HepG2 (cell line): Measurements from ENCODE around the gene CABP4. TPM values are rescaled to one million over a fixed set of nuclear protein-coding genes. Genes with fewer than 3 reads are reported as not detected.
A peak's percentile ranks its signal among the peaks of the same experiment; 100 is the strongest.

ENCODE experiments used
- ATAC-seq: fragments of 200-7000 bp; cut with Tn5 transposase; 3 replicates; pipeline ENCODE4 v1.9.1; 2020; ENCODE audit warnings: mild to moderate bottlenecking, moderate library complexity
- BruUV-seq: library from RNA; stranded (reverse); fragments of 400-500 nt; replicated peaks from 2 replicates; lab custom pipeline; 2021; lab: Mats Ljungman, UMichigan
- CTCF ChIA-PET: fragments of 300-600 bp; formaldehyde crosslinking; extraction: SDS; loops from one replicate; lab custom pipeline; 2021; ENCODE audit warnings: low total read pairs, inconsistent platforms, low intra/inter-chr PET ratio; lab: Yijun Ruan, JAX
- POLR2A ChIA-PET: fragments of 350-600 bp; sonication (Branson Sonifier 250); formaldehyde crosslinking; loops from one replicate; lab custom pipeline; 2020; ENCODE audit warnings: antibody characterized with exemption, inconsistent platforms; lab: Yijun Ruan, JAX
- DNase-seq: peaks from one replicate; pipeline ENCODE4 v3.0.0-alpha.2; 2015; ENCODE audit warnings: low spot score
- FAIRE-seq: peaks from 3 replicates; lab custom pipeline; 2011; peaks lifted over from hg19 to GRCh38; lab: Jason Lieb, UNC
- H2AFZ ChIP-seq: one replicate; pipeline ENCODE4 v1.6.1; 2011; ENCODE audit warnings: low read length, inconsistent platforms
- H3K27ac ChIP-seq: fragments of 300-600 bp; 3 replicates; pipeline ENCODE4 v1.8.0; 2011; ENCODE audit warnings: mixed run types, mild to moderate bottlenecking, mixed read lengths, low read length, inconsistent platforms; ENCODE audit not compliant: insufficient read depth; ENCODE audit errors: extremely low read length
- H3K27me3 ChIP-seq, 2 experiments: fragments of 200-600 bp in 1 of 2; 2 replicates in 1 of 2; 3 replicates in 1 of 2; pipeline versions ENCODE4 v1.6.0 to v1.8.0; 2011; ENCODE audit warnings: low read length in 2 of 2, mild to moderate bottlenecking in 2 of 2, moderate library complexity in 2 of 2, inconsistent platforms in 1 of 2; ENCODE audit not compliant: insufficient read depth in 2 of 2, control insufficient read depth in 1 of 2
- H3K36me3 ChIP-seq, 2 experiments: fragments of 200-600 bp in 1 of 2; replicated peaks in 1 of 2; 2 replicates in 1 of 2; 3 replicates in 1 of 2; pipeline versions ENCODE4 v1.5.1 to v1.8.0; 2011; ENCODE audit warnings: low read length in 2 of 2, inconsistent platforms in 1 of 2; ENCODE audit not compliant: insufficient read depth in 2 of 2, control insufficient read depth in 1 of 2
- H3K4me1 ChIP-seq: 2 replicates; pipeline ENCODE4 v1.5.1; 2012; ENCODE audit warnings: low read length, inconsistent platforms; ENCODE audit not compliant: insufficient read depth
- H3K4me2 ChIP-seq: 2 replicates; pipeline ENCODE4 v1.6.0; 2011; ENCODE audit warnings: low read depth, low read length, inconsistent platforms
- H3K4me3 ChIP-seq, 3 experiments: fragments of 200-600 bp in 1 of 3; sonication (generic), shearing (Covaris generic) in 1 of 3; replicated peaks in 1 of 3; 2 replicates each; pipeline ENCODE4 v1.5.1; 2011 to 2016; ENCODE audit warnings: low read length in 3 of 3, inconsistent platforms in 2 of 3, low read depth in 2 of 3, mild to moderate bottlenecking in 2 of 3, control low read depth in 1 of 3, mixed read lengths in 1 of 3; ENCODE audit not compliant: insufficient read depth in 1 of 3
- H3K79me2 ChIP-seq: one replicate; pipeline ENCODE4 v1.6.1; 2011; ENCODE audit warnings: low read length, inconsistent platforms; ENCODE audit not compliant: insufficient read depth
- H3K9ac ChIP-seq: 2 replicates; pipeline ENCODE4 v1.6.0; 2011; ENCODE audit warnings: mild to moderate bottlenecking, low read depth, low read length, inconsistent platforms; ENCODE audit not compliant: insufficient read depth
- H3K9me3 ChIP-seq: 2 replicates; pipeline ENCODE4 v1.5.1; 2012; ENCODE audit warnings: mild to moderate bottlenecking, low read length
- H4K20me1 ChIP-seq: 2 replicates; pipeline ENCODE4 v1.6.0; 2011; ENCODE audit warnings: inconsistent platforms, mild to moderate bottlenecking, low read length, moderate library complexity; ENCODE audit not compliant: insufficient read depth
- AGO2 ChIP-seq: fragments of 200-400 bp; formaldehyde crosslinking; optimal IDR thresholded peaks from 2 replicates; pipeline ENCODE3; 2017; ENCODE audit warnings: mild to moderate bottlenecking, low read depth, low read length, moderate library complexity
- ATF7-NPFF ChIP-seq: sonication (generic); formaldehyde crosslinking; IDR thresholded peaks from 2 replicates; pipeline ENCODE4 v1.8.1; 2023; ENCODE audit warnings: mild to moderate bottlenecking, low read depth, missing genetic modification reagents, moderate library complexity
- CBX2 ChIP-seq, 2 experiments: fragments of 200-600 bp in 1 of 2; sonication (generic); formaldehyde crosslinking in 1 of 2; IDR thresholded peaks; 2 replicates each; pipeline versions ENCODE4 v1.7.0 to v1.8.1; 2018 to 2022; ENCODE audit warnings: low read depth in 2 of 2, low read length in 1 of 2, mild to moderate bottlenecking in 1 of 2, missing genetic modification reagents in 1 of 2
- HOXA5 ChIP-seq: sonication (generic); formaldehyde crosslinking; IDR thresholded peaks from 2 replicates; pipeline ENCODE4 v1.4.0; 2020; ENCODE audit warnings: missing genetic modification reagents
- IKZF4 ChIP-seq: sonication (generic); formaldehyde crosslinking; IDR thresholded peaks from 2 replicates; pipeline ENCODE4 v1.5.1; 2020; ENCODE audit warnings: borderline replicate concordance, mild to moderate bottlenecking, low read depth, missing genetic modification reagents; ENCODE audit errors: not compliant biosample characterization
- ISX ChIP-seq: sonication (generic); formaldehyde crosslinking; conservative IDR thresholded peaks from 2 replicates; pipeline ENCODE4 v1.5.0; 2020; ENCODE audit warnings: missing genetic modification reagents
- KLF13 ChIP-seq: sonication (generic); formaldehyde crosslinking; IDR thresholded peaks from 2 replicates; pipeline ENCODE4 v1.4.0; 2020; ENCODE audit warnings: mild to moderate bottlenecking, missing genetic modification reagents
- NR2F6 ChIP-seq, 2 experiments: IDR thresholded peaks; 2 replicates each; pipeline ENCODE4 v1.6.1; 2016; ENCODE audit warnings: antibody characterized with exemption in 1 of 2, mild to moderate bottlenecking in 1 of 2
- PRMT3 ChIP-seq: sonication (generic); formaldehyde crosslinking; IDR thresholded peaks from 2 replicates; pipeline ENCODE4 v1.8.1; 2022; ENCODE audit warnings: low read depth, mild to moderate bottlenecking, moderate library complexity, missing genetic modification reagents, borderline replicate concordance
- RXRA ChIP-seq: sonication (generic); formaldehyde crosslinking; IDR thresholded peaks from 2 replicates; pipeline ENCODE4 v1.5.1; 2020; ENCODE audit warnings: missing genetic modification reagents
- SP4 ChIP-seq: sonication (generic); formaldehyde crosslinking; IDR thresholded peaks from 2 replicates; pipeline ENCODE4 v1.8.1; 2023; ENCODE audit warnings: mild to moderate bottlenecking, missing genetic modification reagents
- THYN1 ChIP-seq: sonication (generic); formaldehyde crosslinking; IDR thresholded peaks from 2 replicates; pipeline ENCODE4 v1.8.1; 2023; ENCODE audit warnings: low read depth, mild to moderate bottlenecking, moderate library complexity, missing genetic modification reagents, borderline replicate concordance
- ZBTB38 ChIP-seq: sonication (generic); formaldehyde crosslinking; IDR thresholded peaks from 2 replicates; pipeline ENCODE4 v1.5.1; 2020; ENCODE audit warnings: mild to moderate bottlenecking, missing genetic modification reagents
- ZNF839 ChIP-seq: sonication (generic); formaldehyde crosslinking; IDR thresholded peaks from 2 replicates; pipeline ENCODE4 v1.4.0; 2020; ENCODE audit warnings: missing genetic modification reagents, mild to moderate bottlenecking, borderline replicate concordance
- ZSCAN20 ChIP-seq: sonication (generic); formaldehyde crosslinking; IDR thresholded peaks from 2 replicates; pipeline ENCODE4 v1.4.0; 2020; ENCODE audit warnings: missing genetic modification reagents, mild to moderate bottlenecking, borderline replicate concordance
- WGBS: methylation state at CpG from one replicate; pipeline ENCODE4 v1.1.6; 2017; ENCODE audit warnings: low lambda C conversion rate; 5-methylcytosine and 5-hydroxymethylcytosine counted together
- in situ Hi-C: cut with HindIII; loops from 2 replicates; pipeline ENCODE4 v1.10.0; 2017; ENCODE audit warnings: low pct_unique_long_range_greater_than_20kb; ENCODE audit not compliant: extremely low pct_ligation_motif_present
- intact Hi-C: fragments of 100-400 bp; cut with micrococcal nuclease; formaldehyde crosslinking; loops from one replicate; pipeline ENCODE4 v1.10.0; 2022; ENCODE audit not compliant: unreplicated experiment
- polyA plus RNA-seq, 8 experiments: library from polyadenylated mRNA; depleted of rRNA in 3 of 8; stranded (reverse) in 7 of 8; unstranded in 1 of 8; fragments of >200 nt; fragmentation: Illumina TruSeq in 4 of 8; extraction: Trizol in 4 of 8; gene quantifications; 2 replicates each; pipeline versions ENCODE4 v1.2.1 to v1.2.3, GENCODE V29; 2011 to 2016; ENCODE audit warnings: low read depth in 4 of 8, missing spikeins in 1 of 8, mixed read lengths in 1 of 8; ENCODE audit not compliant: insufficient read depth in 1 of 8
- total RNA-seq, 5 experiments: library from RNA; depleted of rRNA; stranded (reverse); fragments of >200 nt; fragmentation: Illumina TruSeq; extraction: Trizol; gene quantifications; 2 replicates each; pipeline ENCODE4 v1.2.3, GENCODE V29; 2016; ENCODE audit warnings: low read depth in 1 of 5
- TF ChIP-seq, protein P1 (sequence below): sonication (generic); formaldehyde crosslinking; IDR thresholded peaks from 2 replicates; pipeline ENCODE4 v1.5.0; 2020; ENCODE audit warnings: mild to moderate bottlenecking, missing genetic modification reagents
- TF ChIP-seq, protein P2 (sequence below): sonication (generic); formaldehyde crosslinking; IDR thresholded peaks from 2 replicates; pipeline ENCODE4 v1.8.1; 2023; ENCODE audit warnings: mild to moderate bottlenecking, missing genetic modification reagents

The CABP4 gene
- total and polyA plus RNA-seq, 2 of the 13 experiments (the other 11 are each of a cell fraction or from before 2014, with no cell fraction given), result not detected

DNA sequence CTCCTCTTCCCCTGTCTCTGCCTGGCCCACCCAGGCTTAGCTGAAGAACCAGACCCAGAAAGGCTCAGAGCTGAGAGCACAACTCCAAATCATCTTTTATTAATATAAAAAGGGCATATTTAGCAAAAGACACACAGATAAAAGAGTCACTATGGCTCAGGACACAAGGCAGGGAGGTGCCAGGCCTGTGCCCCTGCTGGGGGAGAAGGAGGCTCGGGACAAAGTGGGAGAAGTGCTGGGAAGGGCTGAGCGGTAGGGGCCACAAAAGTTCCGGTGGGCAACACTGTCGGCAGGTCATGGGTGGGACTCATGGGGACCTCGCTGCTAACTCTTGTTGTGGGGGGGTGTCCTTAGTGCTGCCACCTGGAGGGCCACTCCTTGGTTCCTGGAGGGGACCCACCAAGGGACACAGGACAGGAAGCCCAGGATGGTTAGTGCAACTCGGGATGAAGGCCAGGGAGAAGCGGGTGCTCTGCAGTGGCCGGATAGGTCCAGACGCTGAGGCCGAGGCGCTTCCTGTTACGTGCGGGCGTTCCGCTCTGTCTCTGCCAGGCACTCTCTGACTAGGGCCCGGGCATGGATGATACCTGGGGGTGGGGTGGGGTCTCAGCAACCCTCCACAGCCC is 51.4 kb downstream of the CABP4 start (continued):
- TF ChIP-seq, protein P1, sequence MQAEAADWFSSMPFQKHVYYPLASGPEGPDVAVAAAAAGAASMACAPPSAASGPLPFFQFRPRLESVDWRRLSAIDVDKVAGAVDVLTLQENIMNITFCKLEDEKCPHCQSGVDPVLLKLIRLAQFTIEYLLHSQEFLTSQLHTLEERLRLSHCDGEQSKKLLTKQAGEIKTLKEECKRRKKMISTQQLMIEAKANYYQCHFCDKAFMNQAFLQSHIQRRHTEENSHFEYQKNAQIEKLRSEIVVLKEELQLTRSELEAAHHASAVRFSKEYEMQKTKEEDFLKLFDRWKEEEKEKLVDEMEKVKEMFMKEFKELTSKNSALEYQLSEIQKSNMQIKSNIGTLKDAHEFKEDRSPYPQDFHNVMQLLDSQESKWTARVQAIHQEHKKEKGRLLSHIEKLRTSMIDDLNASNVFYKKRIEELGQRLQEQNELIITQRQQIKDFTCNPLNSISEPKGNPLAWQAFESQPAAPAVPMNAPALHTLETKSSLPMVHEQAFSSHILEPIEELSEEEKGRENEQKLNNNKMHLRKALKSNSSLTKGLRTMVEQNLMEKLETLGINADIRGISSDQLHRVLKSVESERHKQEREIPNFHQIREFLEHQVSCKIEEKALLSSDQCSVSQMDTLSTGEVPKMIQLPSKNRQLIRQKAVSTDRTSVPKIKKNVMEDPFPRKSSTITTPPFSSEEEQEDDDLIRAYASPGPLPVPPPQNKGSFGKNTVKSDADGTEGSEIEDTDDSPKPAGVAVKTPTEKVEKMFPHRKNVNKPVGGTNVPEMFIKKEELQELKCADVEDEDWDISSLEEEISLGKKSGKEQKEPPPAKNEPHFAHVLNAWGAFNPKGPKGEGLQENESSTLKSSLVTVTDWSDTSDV (CRISPR knock-in tag), result 0 out of 2 replicates have a peak, but pooled peaks have one; percentile 21

DNA sequence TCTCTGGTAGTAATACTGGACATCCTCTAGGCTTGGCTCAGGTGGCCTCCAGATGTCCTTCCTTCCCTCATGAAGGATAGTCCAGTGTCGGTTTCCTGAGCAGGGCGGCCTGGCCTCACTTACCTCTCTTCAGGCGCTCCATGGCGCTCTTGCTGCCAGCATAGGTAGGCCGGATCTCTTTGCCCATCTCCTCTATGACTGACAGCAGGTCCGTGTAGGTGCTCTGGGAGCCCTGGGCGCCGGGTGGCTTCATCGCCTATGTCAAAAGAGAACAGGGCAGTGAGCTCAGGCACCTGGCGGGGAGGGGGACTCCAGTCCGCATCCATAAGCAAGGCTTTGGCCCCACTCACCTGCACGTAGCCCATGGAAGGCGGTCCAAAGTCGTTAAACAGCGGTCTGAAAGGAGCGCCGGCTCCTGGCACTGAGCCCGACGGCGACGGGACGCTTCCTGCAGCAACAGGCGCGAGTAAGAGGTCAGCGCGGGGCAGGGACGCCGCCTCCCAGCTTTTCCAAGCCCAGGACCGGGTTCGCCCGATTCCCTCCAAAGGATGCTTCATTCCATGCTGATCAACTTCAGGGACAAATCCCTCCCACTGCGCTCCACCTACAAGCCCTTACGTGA is 52.2 kb downstream of the CABP4 start:
- TSS peak; percentile 84 for BruUV-seq
- in situ Hi-C loops, result loop anchor here (5.0 kb wide), 1 partner anchor 105 kb away; the partner anchor contains the start of genes PPP1CA and TBC1D10C
- ChIA-PET POLR2A (interaction anchor here (0.8 kb wide), 1 partner anchor 115 kb away, joined by 3 read pairs; the partner anchor contains the start of gene RAD9A), CTCF (no interaction called here)
- 39% methylated on average over 10 of the region's 33 CpGs for WGBS
- Histone ChIP-seq H3K27ac (peak overlapping the region; percentile 73), H3K4me3 (peak overlapping the region; percentile 60 to 93 (median 91)), H4K20me1 (no peaks in the 10 kb centered on the region), H3K9ac (peak overlapping the region; percentile 73), H3K4me1 (peaks cover 56% of the 10 kb centered on the region), H3K27me3 (no peaks in the 10 kb centered on the region), H3K79me2 (peaks cover 10% of the 10 kb centered on the region), H3K9me3 (no peaks in the 10 kb centered on the region), H3K36me3 (no peaks in the 10 kb centered on the region), H2AFZ (no peak overlapping the region), H3K4me2 (peak overlapping the region; percentile 95)
- ATAC-seq (no peak; the same call in 1 of the 3 replicates), FAIRE-seq (no peak), DNase-seq (no peak)
- intact Hi-C loops, result no loop called here
- TF ChIP-seq ZBTB38 (CRISPR knock-in tag), result 0 out of 2 replicates have a peak, but pooled peaks have one; percentile 12
- 0 out of 2 replicates have a peak, but pooled peaks have one; percentile 61 for TF ChIP-seq PRMT3 (CRISPR knock-in tag)
- TF ChIP-seq ISX (CRISPR knock-in tag), result no peak
- TF ChIP-seq SP4 (CRISPR knock-in tag), result no peak
- TF ChIP-seq NR2F6 (IDR thresholded peaks at IDR 0.05), result no peak
- 0 out of 2 replicates have a peak, but pooled peaks have one; percentile 11 for TF ChIP-seq NR2F6 (CRISPR knock-in tag; IDR thresholded peaks at IDR 0.05)
- TF ChIP-seq IKZF4 (CRISPR knock-in tag), result peak; percentile 30
- peak; percentile 47 for TF ChIP-seq AGO2
- TF ChIP-seq KLF13 (CRISPR knock-in tag), result 0 out of 2 replicates have a peak, but pooled peaks have one; percentile 86
- no peak for TF ChIP-seq ZSCAN20 (CRISPR knock-in tag)
- no peak for TF ChIP-seq THYN1
- TF ChIP-seq ZNF839 (CRISPR knock-in tag), result peak; percentile 75; the same call in 1 of the 2 replicates
- TF ChIP-seq HOXA5 (CRISPR knock-in tag), result 0 out of 2 replicates have a peak, but pooled peaks have one; percentile 15
- TF ChIP-seq ATF7-NPFF (CRISPR knock-in tag), result 0 out of 2 replicates have a peak, but pooled peaks have one; percentile 34
- TF ChIP-seq RXRA (CRISPR knock-in tag), result peak; percentile 57; the same call in 1 of the 2 replicates
- TF ChIP-seq, protein P2, sequence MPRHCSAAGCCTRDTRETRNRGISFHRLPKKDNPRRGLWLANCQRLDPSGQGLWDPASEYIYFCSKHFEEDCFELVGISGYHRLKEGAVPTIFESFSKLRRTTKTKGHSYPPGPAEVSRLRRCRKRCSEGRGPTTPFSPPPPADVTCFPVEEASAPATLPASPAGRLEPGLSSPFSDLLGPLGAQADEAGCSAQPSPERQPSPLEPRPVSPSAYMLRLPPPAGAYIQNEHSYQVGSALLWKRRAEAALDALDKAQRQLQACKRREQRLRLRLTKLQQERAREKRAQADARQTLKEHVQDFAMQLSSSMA (CRISPR knock-in tag), result 0 out of 2 replicates have a peak, but pooled peaks have one; percentile 33
- no peak for TF ChIP-seq CBX2 (IDR thresholded peaks at IDR 0.05; ENCODE audit: low read depth, low read length)
- TF ChIP-seq CBX2 (CRISPR knock-in tag; IDR thresholded peaks at IDR 0.05; ENCODE audit: low read depth), result no peak
